Tibial artery (tissue), 4 donors: ENCODE measurements around the gene ATP6V0A4.

Experiments
- DNase-seq, 2 donors: peaks; one replicate each; pipeline ENCODE4 v3.0.0-alpha.2; 2019
- H3K27ac ChIP-seq, 2 donors: fragments of 200-600 bp; sonication (generic) in 1 of 2; 1 replicate in 1 of 2; 2 replicates in 1 of 2; pipeline ENCODE4 v1.5.1; 2018 to 2019; ENCODE audit warnings: mild to moderate bottlenecking in 1 of 2
- H3K27me3 ChIP-seq, 2 donors: fragments of 200-600 bp; sonication (generic) in 1 of 2; one replicate each; pipeline versions ENCODE4 v1.5.1 to v1.6.0; 2016 to 2019
- H3K36me3 ChIP-seq, 3 donors: fragments of 200-600 bp; sonication (generic) in 2 of 3; one replicate each; pipeline ENCODE4 v1.5.1; 2016 to 2019; ENCODE audit warnings: mild to moderate bottlenecking in 2 of 3
- H3K4me1 ChIP-seq, 4 donors: fragments of 200-600 bp; sonication (generic) in 2 of 4; 1 replicate in 3 of 4; 2 replicates in 1 of 4; pipeline ENCODE4 v1.5.1; 2016 to 2019
- H3K4me3 ChIP-seq, 2 donors: fragments of 200-600 bp; sonication (generic) in 1 of 2; 1 replicate in 1 of 2; 2 replicates in 1 of 2; pipeline ENCODE4 v1.5.1; 2018 to 2019; ENCODE audit warnings: mild to moderate bottlenecking in 2 of 2
- H3K9me3 ChIP-seq, 3 donors: fragments of 200-600 bp; sonication (generic) in 1 of 3; one replicate each; pipeline ENCODE4 v1.5.1; 2016 to 2019
- intact Hi-C: fragments of 100-400 bp; cut with DNase I; formaldehyde crosslinking; loops from one replicate; pipeline ENCODE4 v1.15.0; 2023; ENCODE audit warnings: low total_unique reads
- TF ChIP-seq, protein P1 (sequence below), 2 experiments: fragments of 200-600 bp in 1 of 2; fragments of 450-650 bp in 1 of 2; IDR thresholded peaks; one replicate each; pipeline ENCODE4 v1.5.1; 2017 to 2019; ENCODE audit warnings: antibody characterized with exemption in 2 of 2, mild to moderate bottlenecking in 1 of 2, moderate library complexity in 1 of 2

The ATP6V0A4 gene

GRCh38 chr7:138665249-138665648 lies 132.7 kb downstream of the ATP6V0A4 start:
- no peaks in the 10 kb centered on the region for H3K36me3 ChIP-seq
- TF ChIP-seq, protein P1, sequence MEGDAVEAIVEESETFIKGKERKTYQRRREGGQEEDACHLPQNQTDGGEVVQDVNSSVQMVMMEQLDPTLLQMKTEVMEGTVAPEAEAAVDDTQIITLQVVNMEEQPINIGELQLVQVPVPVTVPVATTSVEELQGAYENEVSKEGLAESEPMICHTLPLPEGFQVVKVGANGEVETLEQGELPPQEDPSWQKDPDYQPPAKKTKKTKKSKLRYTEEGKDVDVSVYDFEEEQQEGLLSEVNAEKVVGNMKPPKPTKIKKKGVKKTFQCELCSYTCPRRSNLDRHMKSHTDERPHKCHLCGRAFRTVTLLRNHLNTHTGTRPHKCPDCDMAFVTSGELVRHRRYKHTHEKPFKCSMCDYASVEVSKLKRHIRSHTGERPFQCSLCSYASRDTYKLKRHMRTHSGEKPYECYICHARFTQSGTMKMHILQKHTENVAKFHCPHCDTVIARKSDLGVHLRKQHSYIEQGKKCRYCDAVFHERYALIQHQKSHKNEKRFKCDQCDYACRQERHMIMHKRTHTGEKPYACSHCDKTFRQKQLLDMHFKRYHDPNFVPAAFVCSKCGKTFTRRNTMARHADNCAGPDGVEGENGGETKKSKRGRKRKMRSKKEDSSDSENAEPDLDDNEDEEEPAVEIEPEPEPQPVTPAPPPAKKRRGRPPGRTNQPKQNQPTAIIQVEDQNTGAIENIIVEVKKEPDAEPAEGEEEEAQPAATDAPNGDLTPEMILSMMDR (IDR thresholded peaks at IDR 0.05), result no peak
- peaks cover 0 to 14% (median 3%) of the 10 kb centered on the region in 4 donors for H3K4me1 ChIP-seq
- peaks cover 0 to 7% of the 10 kb centered on the region in 2 donors for H3K27me3 ChIP-seq
- no peak overlapping the region for H3K4me3 ChIP-seq
- no peak overlapping the region for H3K27ac ChIP-seq
- intact Hi-C loops, result no loop called here
- H3K9me3 ChIP-seq, result no peaks in the 10 kb centered on the region
- no peak for DNase-seq

- TF ChIP-seq, protein P1 (IDR thresholded peaks at IDR 0.05), result no peak
- Histone ChIP-seq H3K4me1 (peaks cover 0 to 14% (median 3%) of the 10 kb centered on the region in 4 donors), H3K27ac (no peak overlapping the region), H3K4me3 (peak overlapping the region; percentile 16 to 20), H3K27me3 (peaks cover 0 to 7% of the 10 kb centered on the region in 2 donors), H3K36me3 (no peaks in the 10 kb centered on the region), H3K9me3 (no peaks in the 10 kb centered on the region)
- no peak for DNase-seq
- intact Hi-C loops, result no loop called here
Observed at GRCh38 chr7:138663725-138664710, 134.0 kb downstream of the ATP6V0A4 start.

DNA sequence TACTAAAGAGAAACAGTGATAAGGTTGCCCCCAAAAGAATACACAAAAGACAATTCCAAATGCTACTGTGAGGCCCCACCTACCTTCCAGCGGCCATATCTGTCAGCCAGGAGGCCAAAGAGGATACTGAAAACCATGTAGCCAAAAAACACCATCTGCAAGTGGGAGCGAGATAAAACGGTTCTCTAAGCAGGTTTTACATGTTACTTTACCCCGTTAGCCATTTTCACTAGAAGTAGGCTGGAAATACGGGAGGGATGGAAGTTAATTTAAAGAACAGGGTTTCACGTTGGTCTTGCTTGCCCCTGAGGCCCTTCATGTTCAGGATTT lies 135.0 kb downstream of the ATP6V0A4 start:
- peaks cover 0 to 14% (median 3%) of the 10 kb centered on the region in 4 donors for H3K4me1 ChIP-seq
- H3K36me3 ChIP-seq, result no peaks in the 10 kb centered on the region
- H3K9me3 ChIP-seq, result no peaks in the 10 kb centered on the region
- no peak overlapping the region for H3K4me3 ChIP-seq
- TF ChIP-seq, protein P1 (IDR thresholded peaks at IDR 0.05), result no peak
- H3K27ac ChIP-seq, result no peak overlapping the region
- intact Hi-C loops, result no loop called here
- no peak for DNase-seq
- H3K27me3 ChIP-seq, result peaks cover 0 to 5% of the 10 kb centered on the region in 2 donors

DNA sequence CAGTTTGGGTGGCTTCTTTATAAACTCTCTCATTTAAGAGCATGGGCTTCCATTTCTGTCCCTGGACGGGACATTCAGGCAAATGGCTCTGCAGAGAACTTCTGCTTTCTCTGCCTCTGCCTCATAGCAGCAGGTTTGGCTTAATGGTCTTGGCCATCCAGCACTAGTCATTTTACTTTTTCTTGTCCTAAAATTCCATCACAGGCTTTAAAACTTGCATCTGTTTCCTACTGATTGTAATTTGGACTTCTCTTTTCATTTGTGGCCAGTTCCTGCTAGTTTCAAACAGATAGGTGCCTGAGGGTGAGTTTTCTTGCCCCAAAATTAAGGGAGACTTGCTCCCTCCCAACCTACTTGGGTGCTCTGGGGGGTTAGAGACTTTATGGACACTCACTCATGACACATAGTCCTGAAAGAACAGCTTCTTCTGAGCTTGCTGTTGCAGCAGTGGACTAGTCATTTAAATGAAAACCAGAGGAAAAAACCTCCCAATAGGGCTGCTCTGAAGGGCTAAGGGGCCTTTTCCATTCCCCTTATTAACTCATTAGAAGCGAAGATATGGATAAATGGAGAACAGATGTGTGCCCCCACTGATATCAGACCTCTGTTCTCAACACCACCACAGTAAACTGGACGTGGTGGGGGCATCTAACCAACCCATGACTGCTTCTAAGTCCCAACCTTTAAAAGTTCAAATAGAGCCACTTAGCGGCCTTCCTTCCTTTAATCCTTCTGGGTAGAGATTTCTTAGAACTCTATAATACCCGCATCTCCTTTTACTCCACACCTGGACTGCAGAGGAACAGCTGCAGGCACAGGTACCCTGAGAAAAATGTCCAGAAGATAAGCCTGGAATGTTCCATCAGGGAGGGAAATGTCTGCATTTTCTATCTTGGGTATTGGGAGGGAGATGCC lies 135.7 kb downstream of the ATP6V0A4 start:
- Histone ChIP-seq H3K4me3 (no peak overlapping the region), H3K9me3 (no peaks in the 10 kb centered on the region), H3K27me3 (peaks cover 0 to 5% of the 10 kb centered on the region in 2 donors), H3K36me3 (no peaks in the 10 kb centered on the region), H3K4me1 (peaks cover 0 to 14% (median 3%) of the 10 kb centered on the region in 4 donors), H3K27ac (no peak overlapping the region)
- TF ChIP-seq, protein P1 (IDR thresholded peaks at IDR 0.05), result no peak
- intact Hi-C loops, result no loop called here
- DNase-seq, result no peak

- TF ChIP-seq, protein P1 (IDR thresholded peaks at IDR 0.05), result no peak
- intact Hi-C loops, result no loop called here
- no peak for DNase-seq
Observed at GRCh38 chr7:138661069-138661635, 136.8 kb downstream of the ATP6V0A4 start.

More at GRCh38 chr7:138661069-138661635, 136.8 kb downstream of the ATP6V0A4 start:
- H3K9me3 ChIP-seq, result no peaks in the 10 kb centered on the region
- no peak overlapping the region for H3K27ac ChIP-seq
- H3K4me1 ChIP-seq, result peaks cover 0 to 14% (median 3%) of the 10 kb centered on the region in 4 donors
- peaks cover 0 to 5% of the 10 kb centered on the region in 2 donors for H3K27me3 ChIP-seq
- H3K4me3 ChIP-seq, result no peak overlapping the region
- no peaks in the 10 kb centered on the region for H3K36me3 ChIP-seq
